Chondrocyte (in vitro differentiated cells): ENCODE results near the gene FBXO41. TPM values are rescaled to one million over a fixed set of nuclear protein-coding genes. Genes with fewer than 3 reads are reported as not detected.

Experiments used
- DNase-seq: peaks from one replicate; pipeline ENCODE4 v3.0.0; 2021; ENCODE audit warnings: mixed read lengths, low spot score
- H3K27ac Mint-ChIP-seq: one replicate; pipeline ENCODE4 v1.8.0; 2021; ENCODE audit warnings: mild to moderate bottlenecking, moderate library complexity, mixed read lengths; ENCODE audit not compliant: unreplicated experiment
- H3K27me3 Mint-ChIP-seq: 2 replicates; pipeline ENCODE4 v1.8.0; 2021; ENCODE audit warnings: low read depth, mixed read lengths
- H3K36me3 Mint-ChIP-seq: 2 replicates; pipeline ENCODE4 v1.8.0; 2021; ENCODE audit warnings: low read depth, mixed read lengths
- H3K4me1 Mint-ChIP-seq: 2 replicates; pipeline ENCODE4 v1.8.0; 2021; ENCODE audit warnings: low read depth, mild to moderate bottlenecking, mixed read lengths
- H3K4me3 Mint-ChIP-seq: one replicate; pipeline ENCODE4 v1.8.0; 2021; ENCODE audit warnings: mild to moderate bottlenecking, moderate library complexity, mixed read lengths; ENCODE audit not compliant: unreplicated experiment
- H3K9me3 Mint-ChIP-seq: 2 replicates; pipeline ENCODE4 v1.8.0; 2021; ENCODE audit warnings: low read depth, mixed read lengths
- total RNA-seq: library from RNA; stranded (reverse); gene quantifications from 3 replicates; pipeline ENCODE4 v1.2.1, GENCODE V29; 2021
- TF ChIP-seq, protein P1 (sequence below): fragments of 200-600 bp; sonication (generic); IDR thresholded peaks from 2 replicates; pipeline ENCODE4 v1.5.0; 2021; ENCODE audit warnings: antibody characterized with exemption, mild to moderate bottlenecking, moderate library complexity

FBXO41 gene
- total RNA-seq, 1 donor from 2014 or later = 4.0 TPM

DNA sequence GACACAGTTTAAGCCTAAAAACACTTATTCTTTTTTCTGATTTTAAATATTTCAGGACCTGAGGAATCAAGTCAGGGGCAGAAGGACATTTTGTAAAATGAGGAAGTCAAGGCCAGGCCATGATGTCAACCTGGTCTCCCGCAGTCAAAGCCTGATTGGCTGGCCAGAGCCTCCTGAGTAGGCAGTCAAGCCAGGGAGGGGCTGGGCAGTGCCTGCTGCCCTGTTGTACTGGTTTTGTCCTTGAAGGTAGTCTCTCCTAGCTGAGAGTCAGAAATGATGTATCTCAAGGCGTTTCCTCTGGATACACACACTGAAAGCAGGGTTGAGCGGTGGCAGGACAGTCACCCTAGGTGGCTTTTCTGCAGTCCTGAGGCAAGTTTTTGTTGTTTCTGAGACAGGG lies 30.4 kb downstream of the FBXO41 start:
- Mint-ChIP-seq H3K4me1 (no peaks in the 10 kb centered on the region), H3K36me3 (peaks cover 27% of the 10 kb centered on the region), H3K4me3 (no peak overlapping the region), H3K27ac (no peak overlapping the region), H3K27me3 (no peaks in the 10 kb centered on the region), H3K9me3 (no peaks in the 10 kb centered on the region)
- TF ChIP-seq, protein P1, sequence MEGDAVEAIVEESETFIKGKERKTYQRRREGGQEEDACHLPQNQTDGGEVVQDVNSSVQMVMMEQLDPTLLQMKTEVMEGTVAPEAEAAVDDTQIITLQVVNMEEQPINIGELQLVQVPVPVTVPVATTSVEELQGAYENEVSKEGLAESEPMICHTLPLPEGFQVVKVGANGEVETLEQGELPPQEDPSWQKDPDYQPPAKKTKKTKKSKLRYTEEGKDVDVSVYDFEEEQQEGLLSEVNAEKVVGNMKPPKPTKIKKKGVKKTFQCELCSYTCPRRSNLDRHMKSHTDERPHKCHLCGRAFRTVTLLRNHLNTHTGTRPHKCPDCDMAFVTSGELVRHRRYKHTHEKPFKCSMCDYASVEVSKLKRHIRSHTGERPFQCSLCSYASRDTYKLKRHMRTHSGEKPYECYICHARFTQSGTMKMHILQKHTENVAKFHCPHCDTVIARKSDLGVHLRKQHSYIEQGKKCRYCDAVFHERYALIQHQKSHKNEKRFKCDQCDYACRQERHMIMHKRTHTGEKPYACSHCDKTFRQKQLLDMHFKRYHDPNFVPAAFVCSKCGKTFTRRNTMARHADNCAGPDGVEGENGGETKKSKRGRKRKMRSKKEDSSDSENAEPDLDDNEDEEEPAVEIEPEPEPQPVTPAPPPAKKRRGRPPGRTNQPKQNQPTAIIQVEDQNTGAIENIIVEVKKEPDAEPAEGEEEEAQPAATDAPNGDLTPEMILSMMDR = no peak
- no peak for DNase-seq

DNA sequence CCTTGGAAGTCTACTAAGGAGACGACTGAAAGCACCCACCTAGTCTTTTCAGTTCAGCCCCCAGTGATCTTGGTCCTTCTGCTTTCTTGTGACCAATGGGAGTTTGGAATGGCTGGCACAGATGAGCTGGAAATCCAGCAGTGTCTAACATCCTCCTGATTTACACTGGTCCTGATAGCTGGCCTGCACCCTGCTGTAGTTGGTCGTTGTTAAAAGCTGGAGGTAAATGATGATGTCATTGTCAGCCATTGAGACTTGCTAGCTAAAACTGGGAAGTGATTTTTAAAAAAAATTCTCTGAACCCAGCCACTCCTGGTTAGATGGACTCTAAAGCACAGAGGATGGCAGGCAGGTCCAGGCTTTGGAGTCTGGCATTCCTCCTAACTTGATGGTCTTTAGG lies 30.9 kb downstream of the FBXO41 start:
- no peak overlapping the region for H3K27ac Mint-ChIP-seq
- no peaks in the 10 kb centered on the region for H3K4me1 Mint-ChIP-seq
- no peak overlapping the region for H3K4me3 Mint-ChIP-seq
- no peaks in the 10 kb centered on the region for H3K9me3 Mint-ChIP-seq
- no peak for DNase-seq
- peaks cover 29% of the 10 kb centered on the region for H3K36me3 Mint-ChIP-seq
- H3K27me3 Mint-ChIP-seq = no peaks in the 10 kb centered on the region
- TF ChIP-seq, protein P1 = no peak

DNA sequence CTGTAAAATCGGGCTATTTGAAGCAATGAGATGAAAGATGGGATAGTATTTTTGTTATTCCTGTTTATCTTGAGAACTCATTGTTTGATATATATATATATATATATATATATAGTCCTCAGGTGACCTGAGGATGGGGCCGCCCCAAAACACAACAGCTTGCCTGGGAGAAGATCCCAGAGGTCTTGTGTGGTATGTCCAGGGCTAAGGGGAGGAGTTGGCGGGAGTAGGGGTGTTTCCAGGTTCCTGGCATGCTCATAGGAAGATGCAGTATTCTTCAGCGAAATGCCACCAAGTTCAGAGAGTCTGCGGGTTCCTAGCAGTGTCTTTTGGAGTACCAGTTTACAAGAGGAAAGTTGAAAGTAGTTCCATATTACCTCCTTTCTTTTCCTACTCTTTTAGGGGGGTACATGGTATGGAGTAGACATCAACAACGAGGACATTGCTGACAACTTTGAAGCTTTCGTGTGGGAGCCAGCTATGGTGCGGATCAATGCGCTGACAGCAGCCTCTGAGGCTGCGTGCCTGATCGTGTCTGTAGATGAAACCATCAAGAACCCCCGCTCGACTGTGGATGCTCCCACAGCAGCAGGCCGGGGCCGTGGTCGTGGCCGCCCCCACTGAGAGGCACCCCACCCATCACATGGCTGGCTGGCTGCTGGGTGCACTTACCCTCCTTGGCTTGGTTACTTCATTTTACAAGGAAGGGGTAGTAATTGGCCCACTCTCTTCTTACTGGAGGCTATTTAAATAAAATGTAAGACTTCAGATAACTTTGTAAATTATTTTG lies 31.8 kb downstream of the FBXO41 start:
- Mint-ChIP-seq H3K4me1 (no peaks in the 10 kb centered on the region), H3K4me3 (no peak overlapping the region), H3K27ac (no peak overlapping the region), H3K36me3 (peaks cover 32% of the 10 kb centered on the region), H3K27me3 (no peaks in the 10 kb centered on the region), H3K9me3 (no peaks in the 10 kb centered on the region)
- TF ChIP-seq, protein P1 = no peak
- no peak for DNase-seq

GRCh38 chr2:73250872-73251846 lies 33.1 kb downstream of the FBXO41 start:
- Mint-ChIP-seq H3K27me3 (no peaks in the 10 kb centered on the region), H3K4me1 (no peaks in the 10 kb centered on the region), H3K27ac (no peak overlapping the region), H3K4me3 (no peak overlapping the region), H3K9me3 (no peaks in the 10 kb centered on the region), H3K36me3 (peaks cover 43% of the 10 kb centered on the region)
- TF ChIP-seq, protein P1 = no peak
- DNase-seq = no peak

DNA sequence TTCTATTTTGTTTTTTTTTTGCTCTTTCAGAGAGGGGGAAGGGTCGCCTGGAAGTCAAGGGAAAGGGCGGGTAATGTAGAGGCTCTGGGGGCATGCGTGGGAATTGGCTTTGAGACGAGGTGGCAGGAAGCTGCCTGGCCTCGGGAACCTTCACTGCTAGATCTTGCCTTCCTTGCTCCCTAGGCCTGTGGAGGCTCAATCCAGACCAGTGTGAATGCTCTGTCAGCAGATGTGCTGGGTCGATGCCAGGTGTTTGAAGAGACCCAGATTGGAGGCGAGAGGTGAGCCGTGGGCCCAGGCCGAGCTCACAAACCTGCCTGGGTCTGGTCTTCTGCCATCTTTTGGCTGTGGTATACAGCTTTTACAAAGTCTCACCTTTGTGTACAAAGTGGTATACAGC lies 34.6 kb downstream of the FBXO41 start:
- Mint-ChIP-seq H3K4me3 (no peak overlapping the region), H3K9me3 (no peaks in the 10 kb centered on the region)
- DNase-seq = no peak

More for the DNA sequence above, 34.6 kb downstream of the FBXO41 start:
- Mint-ChIP-seq H3K27me3 (no peaks in the 10 kb centered on the region), H3K27ac (no peak overlapping the region), H3K4me1 (no peaks in the 10 kb centered on the region), H3K36me3 (peaks cover 50% of the 10 kb centered on the region)
- TF ChIP-seq, protein P1 = no peak
